ENCODE measurements around the gene GLCCI1.

- TF ChIP-seq CTCF (IDR thresholded peaks at IDR 0.05), result no peak
- peak; percentile 15 for TF ChIP-seq POLR2AphosphoS5 (IDR thresholded peaks at IDR 0.05)
Observed at GRCh38 chr7:8092140-8092539, 123.5 kb downstream of the GLCCI1 start.
